ENCODE data around the gene KCNQ1. TPM values are rescaled to one million over a fixed set of nuclear protein-coding genes. Genes with fewer than 3 reads are reported as not detected.

The KCNQ1 gene
- total and polyA plus RNA-seq, 9 of the 15 experiments (the other 6 are each of a cell fraction or from before 2014, with no cell fraction given) = 0.44 TPM; not detected in 8

DNA sequence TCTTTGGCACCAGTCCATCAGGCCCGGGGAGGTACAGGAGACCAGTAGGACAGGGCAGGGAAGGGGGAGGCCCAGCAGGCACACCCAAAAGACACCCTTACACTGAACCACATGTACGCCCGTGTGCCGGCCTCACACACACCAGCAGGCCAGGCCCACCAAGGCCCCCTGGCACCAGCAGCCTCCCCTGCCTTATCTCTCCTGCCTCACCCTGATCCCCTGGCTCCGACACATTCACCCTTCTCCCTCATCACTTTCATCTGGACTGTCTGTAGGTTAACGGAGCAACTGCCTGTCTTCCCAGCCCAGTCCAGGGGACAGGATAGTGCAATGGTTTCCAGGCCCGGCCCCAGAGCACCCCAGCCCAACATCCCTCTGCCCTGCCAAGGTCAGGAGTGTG lies 435.8 kb downstream of the KCNQ1 start:
- peaks cover 6% of the 10 kb centered on the region for H3K9me3 ChIP-seq (replicated peaks; ENCODE audit: control insufficient read depth, insufficient read depth, low read depth, low read length)
- POLR2A ChIA-PET = interaction anchor here (1.0 to 1.1 kb wide), 2 partner anchors 13 to 181 kb away, joined by 4 to 5 read pairs; partner anchors contain the start of gene KCNQ1OT1
- CTCF ChIA-PET (ENCODE audit: low intra/inter-chr PET ratio) = no interaction called here
- peak overlapping the region in 1 of 2 experiments; percentile 38; a peak in 1 of 4 replicates for H3K9ac ChIP-seq (ENCODE audit: insufficient read depth in 1 of 2, low read depth in 2 of 2, low read length in 2 of 2)
- H2AFZ ChIP-seq (ENCODE audit: low read depth, low read length) = no peak overlapping the region
- no peaks in the 10 kb centered on the region for H3K36me3 ChIP-seq (ENCODE audit: control insufficient read depth, insufficient read depth, low read length)
- no peak overlapping the region for H3K27ac ChIP-seq (ENCODE audit: extremely low read depth, low read depth, low read length)
- TF ChIP-seq TRIM24 (IDR thresholded peaks at IDR 0.05) (no peak), NFIC (IDR thresholded peaks at IDR 0.05) (peak; percentile 49), TGIF2 (CRISPR knock-in tag; IDR thresholded peaks at IDR 0.05) (no peak), ZNF217 (CRISPR knock-in tag; IDR thresholded peaks at IDR 0.05) (no peak), NCOR1 (IDR thresholded peaks at IDR 0.05) (no peak)
- TF ChIP-seq, protein P1, sequence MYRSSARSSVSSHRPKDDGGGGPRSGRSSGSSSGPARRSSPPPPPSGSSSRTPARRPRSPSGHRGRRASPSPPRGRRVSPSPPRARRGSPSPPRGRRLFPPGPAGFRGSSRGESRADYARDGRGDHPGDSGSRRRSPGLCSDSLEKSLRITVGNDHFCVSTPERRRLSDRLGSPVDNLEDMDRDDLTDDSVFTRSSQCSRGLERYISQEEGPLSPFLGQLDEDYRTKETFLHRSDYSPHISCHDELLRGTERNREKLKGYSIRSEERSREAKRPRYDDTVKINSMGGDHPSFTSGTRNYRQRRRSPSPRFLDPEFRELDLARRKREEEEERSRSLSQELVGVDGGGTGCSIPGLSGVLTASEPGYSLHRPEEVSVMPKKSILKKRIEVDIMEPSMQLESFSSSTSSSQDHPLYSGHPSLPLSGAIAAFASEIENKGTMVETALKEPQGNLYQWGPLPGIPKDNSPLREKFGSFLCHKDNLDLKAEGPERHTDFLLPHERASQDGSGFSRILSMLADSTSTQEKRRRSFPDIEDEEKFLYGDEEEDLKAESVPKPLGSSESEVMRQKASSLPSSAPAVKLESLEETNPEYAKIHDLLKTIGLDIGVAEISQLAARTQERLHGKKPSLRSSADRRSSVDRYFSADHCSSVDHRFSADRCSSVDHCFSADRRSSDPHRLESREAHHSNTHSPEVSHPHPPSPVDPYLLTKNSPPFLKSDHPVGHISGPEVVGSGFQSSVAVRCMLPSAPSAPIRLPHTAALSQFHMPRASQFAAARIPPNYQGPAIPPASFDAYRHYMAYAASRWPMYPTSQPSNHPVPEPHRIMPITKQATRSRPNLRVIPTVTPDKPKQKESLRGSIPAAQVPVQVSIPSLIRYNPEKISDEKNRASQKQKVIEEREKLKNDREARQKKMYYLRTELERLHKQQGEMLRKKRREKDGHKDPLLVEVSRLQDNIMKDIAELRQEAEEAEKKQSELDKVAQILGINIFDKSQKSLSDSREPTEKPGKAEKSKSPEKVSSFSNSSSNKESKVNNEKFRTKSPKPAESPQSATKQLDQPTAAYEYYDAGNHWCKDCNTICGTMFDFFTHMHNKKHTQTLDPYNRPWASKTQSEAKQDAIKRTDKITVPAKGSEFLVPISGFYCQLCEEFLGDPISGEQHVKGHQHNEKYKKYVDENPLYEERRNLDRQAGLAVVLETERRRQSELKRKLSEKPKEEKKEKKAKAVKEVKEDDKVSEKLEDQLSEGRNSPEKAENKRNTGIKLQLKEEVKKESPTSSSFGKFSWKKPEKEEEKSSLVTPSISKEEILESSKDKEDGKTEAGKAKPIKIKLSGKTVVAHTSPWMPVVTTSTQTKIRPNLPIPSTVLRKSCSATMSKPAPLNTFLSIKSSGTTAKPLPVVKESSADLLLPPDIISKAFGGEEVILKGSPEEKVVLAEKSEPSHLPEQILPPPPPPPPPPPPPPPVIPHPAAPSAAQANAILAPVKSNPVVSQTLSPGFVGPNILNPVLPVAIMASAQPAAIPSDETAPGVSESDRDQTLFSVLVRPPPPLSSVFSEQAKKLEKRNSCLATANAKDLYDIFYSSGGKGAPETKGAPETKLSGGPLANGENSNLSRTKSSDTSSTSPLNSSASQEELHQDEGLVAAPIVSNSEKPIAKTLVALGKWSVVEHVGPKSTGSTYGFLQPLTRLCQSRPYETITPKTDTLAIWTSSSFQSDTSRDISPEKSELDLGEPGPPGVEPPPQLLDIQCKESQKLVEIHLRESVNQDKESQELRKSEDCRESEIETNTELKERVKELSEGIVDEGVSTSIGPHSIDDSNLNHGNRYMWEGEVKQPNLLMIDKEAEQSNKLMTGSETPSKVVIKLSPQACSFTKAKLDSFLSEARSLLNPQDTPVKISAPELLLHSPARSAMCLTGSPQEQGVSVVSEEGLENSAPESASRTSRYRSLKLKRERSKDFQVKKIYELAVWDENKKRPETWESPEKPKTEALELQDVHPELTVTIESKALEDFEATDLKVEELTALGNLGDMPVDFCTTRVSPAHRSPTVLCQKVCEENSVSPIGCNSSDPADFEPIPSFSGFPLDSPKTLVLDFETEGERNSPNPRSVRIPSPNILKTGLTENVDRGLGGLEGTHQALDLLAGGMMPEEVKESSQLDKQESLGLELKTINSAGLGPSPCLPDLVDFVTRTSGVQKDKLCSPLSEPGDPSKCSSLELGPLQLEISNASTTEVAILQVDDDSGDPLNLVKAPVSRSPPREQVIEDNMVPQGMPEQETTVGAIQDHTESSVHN (IDR thresholded peaks at IDR 0.05; ENCODE audit: borderline replicate concordance in 1 of 2, low read depth in 1 of 2) = no peak
- intact Hi-C loops (cut with micrococcal nuclease) (loop anchor here (10.0 kb wide), 1 partner anchor 316 kb away; no protein-coding TSS in a partner anchor), in situ Hi-C loops (cut with MboI) (no loop called here)
- no peaks in the 10 kb centered on the region for H4K20me1 ChIP-seq (replicated peaks; ENCODE audit: control insufficient read depth, insufficient read depth, low read length)
- no peak overlapping the region for H3K4me3 ChIP-seq
- no peaks in the 10 kb centered on the region for H3K9me1 ChIP-seq (ENCODE audit: control insufficient read depth, insufficient read depth, low read length)
- DNase-seq (ENCODE audit: extremely low read depth in 1 of 4, low spot score in 3 of 4) (no peak), FAIRE-seq (no peak), ATAC-seq (no peak)
- no TSS peak for BruUV-seq (replicated peaks)
- H3K4me2 ChIP-seq (ENCODE audit: insufficient read depth, low read length) = no peak overlapping the region
- H3K4me1 ChIP-seq (replicated peaks in 1 of 2; ENCODE audit: control insufficient read depth in 2 of 2, insufficient read depth in 2 of 2, low read length in 2 of 2) = peaks cover 5 to 43% of the 10 kb centered on the region in 2 experiments; a peak in 3 of 5 replicates
- no peaks in the 10 kb centered on the region for H3K79me2 ChIP-seq (ENCODE audit: control insufficient read depth, insufficient read depth, low read length)
- WGBS (ENCODE audit: insufficient coverage, low coverage, missing lambda C conversion rate) = 47% methylated on average over 6 of the region's 7 CpGs
- 0 out of 5 replicates have a peak, but pooled peaks cover 0 to 12% of the 10 kb centered on the region in 2 experiments for H3K27me3 ChIP-seq (ENCODE audit: control insufficient read depth in 2 of 2, insufficient read depth in 2 of 2, low read length in 2 of 2)
